RPMI7951 (cell line): ENCODE results near the gene SOX12. TPM values are rescaled to one million over a fixed set of nuclear protein-coding genes. Genes with fewer than 3 reads are reported as not detected.
A peak's percentile ranks its signal among the peaks of the same experiment; 100 is the strongest.
"Not testable (repeated sequence)": the region's sequence is repeated elsewhere in the genome, so short reads cannot be mapped to it uniquely, and the experiment has no call there.

ENCODE experiments used
- DNase-seq: peaks from one replicate; pipeline ENCODE4 v3.0.0-alpha.2; 2012; ENCODE audit warnings: low read depth
- total RNA-seq: library from RNA; depleted of rRNA; stranded (reverse); fragments of >200 nt; shearing (Covaris generic); gene quantifications from 2 replicates; pipeline ENCODE4 v1.2.3, GENCODE V29; 2014

SOX12 gene
- total RNA-seq, 1 experiment from 2014 or later = 3.1 TPM

GRCh38 chr20:362271-363254, 37.2 kb downstream of the SOX12 start:
- peak; percentile 96 for DNase-seq

GRCh38 chr20:363319-364078, 38.1 kb downstream of the SOX12 start:
- DNase-seq = peak; percentile 70

- peak; percentile 73 for DNase-seq
These were observed 39.8 kb downstream of the SOX12 start for GRCh38 chr20:364905-365794.

GRCh38 chr20:366041-366718, 40.8 kb downstream of the SOX12 start:
- DNase-seq = no peak

- DNase-seq = no peak
These were observed 41.5 kb downstream of the SOX12 start for GRCh38 chr20:366719-367485.

GRCh38 chr20:367486-367887, 42.1 kb downstream of the SOX12 start:
- DNase-seq = no peak

- DNase-seq = no peak
These were observed 43.6 kb downstream of the SOX12 start for GRCh38 chr20:368915-369314.

- no peak for DNase-seq
These were observed 44.8 kb downstream of the SOX12 start for GRCh38 chr20:370151-370600.

- no peak for DNase-seq
These were observed 45.8 kb downstream of the SOX12 start for GRCh38 chr20:370977-371754.

GRCh38 chr20:371755-372542, 46.6 kb downstream of the SOX12 start:
- DNase-seq = peak; percentile 99

- DNase-seq = peak; percentile 31
These were observed 47.3 kb downstream of the SOX12 start for GRCh38 chr20:372543-373082.

GRCh38 chr20:373171-373890, 48.0 kb downstream of the SOX12 start:
- DNase-seq = peak; percentile 97

GRCh38 chr20:375265-375889, 50.0 kb downstream of the SOX12 start:
- no peak for DNase-seq

GRCh38 chr20:376089-376488, 50.7 kb downstream of the SOX12 start:
- DNase-seq = no peak

GRCh38 chr20:376750-377149, 51.4 kb downstream of the SOX12 start:
- DNase-seq = no peak

GRCh38 chr20:377578-377977, 52.2 kb downstream of the SOX12 start:
- not testable (repeated sequence) for DNase-seq

GRCh38 chr20:378961-379336, 53.6 kb downstream of the SOX12 start:
- no peak for DNase-seq
